HG03280 (cell line): ENCODE data around the gene SEC11A.
"Not testable (repeated sequence)": the region's sequence is repeated elsewhere in the genome, so short reads cannot be mapped to it uniquely, and the experiment has no call there.

Source experiments
- ATAC-seq: cut with Tn5 transposase; IDR thresholded peaks from one replicate; pipeline ENCODE4 v1.9.1; 2021; ENCODE audit warnings: mild to moderate bottlenecking, moderate library complexity; ENCODE audit not compliant: unreplicated experiment

The SEC11A gene

DNA sequence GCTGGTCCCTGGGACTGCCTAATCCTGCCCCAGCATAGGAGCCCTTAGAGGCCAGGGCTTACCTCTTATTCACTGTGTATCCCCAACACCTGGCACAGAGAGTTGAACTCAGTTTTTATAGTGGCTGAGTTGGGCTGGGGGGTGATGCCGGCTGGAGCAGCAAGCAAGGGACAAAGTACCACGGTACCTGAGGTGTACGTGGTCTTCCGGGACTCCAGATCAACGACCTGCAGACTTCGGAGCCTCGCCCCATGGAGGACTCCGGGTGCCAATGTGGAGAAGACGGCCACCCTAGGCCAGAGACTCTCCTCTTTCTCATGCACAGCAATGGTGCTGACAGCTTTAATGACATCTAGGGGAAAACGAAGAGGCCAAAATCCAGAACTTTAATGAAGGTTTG, 69.9 kb downstream of the SEC11A start:
- ATAC-seq = no peak

DNA sequence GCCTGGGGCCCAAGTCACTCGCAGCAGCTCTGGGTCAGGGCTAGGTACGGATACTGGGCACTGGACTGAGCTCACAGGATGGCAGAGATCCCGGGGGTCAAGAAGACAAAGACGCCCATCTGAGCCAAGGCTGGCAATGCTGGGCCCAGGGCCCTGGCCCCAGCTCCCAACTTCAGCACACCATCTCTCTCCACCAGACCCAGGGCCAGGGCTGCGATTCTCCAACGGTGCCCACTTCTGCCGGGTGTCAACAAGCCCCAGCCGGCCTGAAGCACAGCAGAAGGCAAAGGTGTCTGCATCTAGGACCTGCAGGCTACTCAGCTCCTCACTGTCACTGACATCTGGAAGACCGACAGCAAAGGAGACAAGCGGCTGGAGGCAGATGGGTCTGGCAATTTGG, 70.4 kb downstream of the SEC11A start:
- no peak for ATAC-seq

- no peak for ATAC-seq
Measured at GRCh38 chr15:84643838-84644237, 72.1 kb downstream of the SEC11A start.

DNA sequence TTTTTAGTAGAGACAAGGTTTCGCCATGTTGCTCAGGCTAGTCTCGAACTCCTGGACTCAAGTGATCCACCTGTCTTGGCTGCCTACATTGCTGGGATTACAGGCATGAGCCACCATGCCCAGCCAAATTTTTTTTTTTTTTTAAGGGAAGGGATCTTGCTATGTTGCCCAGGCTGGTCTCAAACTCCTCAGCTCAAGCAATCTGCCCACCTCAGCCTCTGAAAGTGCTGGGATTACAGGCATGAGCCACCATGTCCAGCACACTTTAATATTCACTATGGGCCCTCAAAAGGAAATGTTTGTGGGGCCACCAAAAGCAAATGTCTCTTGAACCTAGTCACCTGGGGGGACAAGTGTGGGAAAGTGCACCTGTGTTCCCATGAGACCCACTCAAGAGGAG, 73.3 kb downstream of the SEC11A start:
- not testable (repeated sequence) for ATAC-seq

GRCh38 chr15:84641871-84642270, 74.1 kb downstream of the SEC11A start:
- ATAC-seq = not testable (repeated sequence)

- ATAC-seq = no peak
Measured at GRCh38 chr15:84638103-84638502, 77.8 kb downstream of the SEC11A start.

GRCh38 chr15:84634228-84634837, 81.6 kb downstream of the SEC11A start:
- ATAC-seq = no peak

GRCh38 chr15:84633311-84634227, 82.4 kb downstream of the SEC11A start:
- peak; percentile 37 for ATAC-seq

DNA sequence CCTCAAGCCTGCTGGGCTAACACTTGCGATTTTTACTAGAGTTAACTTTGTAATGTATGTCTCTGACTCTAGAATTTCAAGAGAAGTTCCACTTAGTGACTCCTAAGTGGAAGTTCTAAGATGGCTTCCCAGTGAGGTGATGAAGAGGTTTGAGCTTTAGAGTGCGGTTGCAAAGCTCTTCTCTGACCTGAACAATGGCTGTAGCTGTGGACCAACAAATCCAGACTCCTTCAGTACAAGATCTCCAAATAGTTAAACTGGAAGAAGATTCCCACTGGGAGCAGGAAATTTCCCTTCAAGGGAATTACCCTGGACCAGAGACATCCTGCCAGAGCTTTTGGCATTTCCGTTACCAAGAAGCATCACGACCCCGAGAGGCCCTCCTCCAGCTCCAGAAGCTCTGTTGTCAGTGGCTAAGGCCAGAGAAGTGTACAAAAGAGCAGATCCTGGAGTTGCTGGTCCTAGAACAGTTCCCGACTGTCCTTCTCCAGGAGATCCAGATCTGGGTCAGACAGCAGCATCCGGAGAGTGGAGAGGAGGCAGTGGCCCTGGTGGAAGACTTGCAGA, 84.2 kb downstream of the SEC11A start:
- no peak for ATAC-seq

DNA sequence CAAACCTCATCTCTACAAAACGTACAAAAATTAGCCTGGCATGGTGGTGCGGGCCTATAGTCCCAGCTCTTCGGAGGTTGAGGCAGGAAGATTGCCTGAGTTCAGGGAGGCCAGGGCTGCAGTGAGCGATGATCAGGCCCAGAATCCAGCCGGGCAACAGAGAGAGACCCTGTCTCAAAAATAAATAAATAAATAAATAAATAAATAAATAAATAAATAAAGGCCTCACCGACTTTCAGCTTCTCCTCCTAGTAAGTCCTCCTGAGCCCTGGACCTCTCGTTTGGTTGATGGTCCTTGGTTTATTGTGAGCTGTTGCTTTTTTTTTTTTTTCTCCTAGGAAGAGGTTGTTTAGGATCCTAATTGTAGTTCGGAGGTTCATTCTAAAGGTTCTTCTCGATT, 86.9 kb downstream of the SEC11A start:
- no peak for ATAC-seq

DNA sequence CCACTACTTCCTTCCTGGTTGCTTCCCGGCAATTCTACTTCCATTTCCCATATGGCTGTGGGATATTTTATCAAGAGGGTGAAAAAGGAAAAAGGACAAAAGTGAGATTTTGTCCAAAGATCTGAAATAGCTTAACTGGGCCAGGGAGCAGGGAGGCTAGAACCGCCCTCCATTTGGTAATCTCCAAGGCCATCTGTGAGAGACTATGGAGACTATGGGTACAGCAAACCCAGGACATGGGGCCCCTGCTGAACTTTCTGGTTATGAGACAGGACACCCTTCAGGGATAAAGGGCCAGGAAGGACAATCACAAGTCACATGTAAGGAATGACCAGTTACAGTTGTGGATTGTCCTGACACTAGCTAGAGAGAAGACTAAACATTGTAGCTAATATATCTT, 90.8 kb downstream of the SEC11A start:
- ATAC-seq = no peak

- no peak for ATAC-seq
Measured at GRCh38 chr15:84624359-84624758, 91.6 kb downstream of the SEC11A start.

DNA sequence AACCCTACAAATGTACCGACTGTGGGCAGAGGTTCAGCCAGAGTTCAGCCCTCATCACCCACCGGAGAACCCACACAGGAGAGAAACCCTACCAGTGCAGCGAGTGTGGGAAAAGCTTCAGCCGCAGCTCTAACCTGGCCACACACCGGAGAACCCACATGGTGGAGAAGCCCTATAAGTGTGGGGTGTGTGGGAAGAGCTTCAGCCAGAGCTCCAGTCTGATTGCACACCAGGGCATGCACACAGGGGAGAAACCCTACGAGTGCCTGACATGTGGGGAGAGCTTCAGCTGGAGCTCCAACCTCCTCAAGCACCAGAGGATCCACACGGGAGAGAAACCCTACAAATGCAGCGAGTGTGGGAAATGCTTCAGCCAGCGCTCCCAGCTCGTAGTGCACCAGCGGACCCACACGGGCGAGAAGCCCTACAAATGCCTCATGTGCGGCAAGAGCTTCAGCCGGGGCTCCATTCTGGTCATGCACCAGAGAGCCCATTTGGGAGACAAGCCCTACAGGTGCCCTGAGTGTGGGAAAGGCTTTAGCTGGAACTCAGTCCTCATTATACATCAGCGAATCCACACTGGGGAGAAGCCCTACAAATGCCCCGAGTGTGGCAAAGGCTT, 94.5 kb downstream of the SEC11A start:
- no peak for ATAC-seq

DNA sequence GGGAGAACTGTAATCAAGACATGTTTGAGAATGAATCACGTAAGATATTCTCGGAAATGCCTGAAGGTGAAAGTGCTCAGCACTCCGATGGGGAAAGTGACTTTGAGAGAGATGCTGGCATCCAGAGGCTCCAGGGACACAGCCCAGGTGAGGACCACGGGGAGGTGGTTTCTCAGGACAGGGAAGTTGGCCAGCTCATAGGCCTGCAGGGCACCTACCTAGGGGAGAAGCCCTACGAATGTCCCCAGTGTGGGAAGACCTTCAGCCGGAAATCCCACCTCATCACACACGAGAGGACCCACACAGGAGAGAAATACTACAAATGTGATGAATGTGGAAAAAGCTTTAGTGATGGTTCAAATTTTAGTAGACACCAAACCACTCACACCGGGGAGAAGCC, 95.3 kb downstream of the SEC11A start:
- ATAC-seq = no peak
